ENCODE results near the gene PDK2.

PDK2 gene

DNA sequence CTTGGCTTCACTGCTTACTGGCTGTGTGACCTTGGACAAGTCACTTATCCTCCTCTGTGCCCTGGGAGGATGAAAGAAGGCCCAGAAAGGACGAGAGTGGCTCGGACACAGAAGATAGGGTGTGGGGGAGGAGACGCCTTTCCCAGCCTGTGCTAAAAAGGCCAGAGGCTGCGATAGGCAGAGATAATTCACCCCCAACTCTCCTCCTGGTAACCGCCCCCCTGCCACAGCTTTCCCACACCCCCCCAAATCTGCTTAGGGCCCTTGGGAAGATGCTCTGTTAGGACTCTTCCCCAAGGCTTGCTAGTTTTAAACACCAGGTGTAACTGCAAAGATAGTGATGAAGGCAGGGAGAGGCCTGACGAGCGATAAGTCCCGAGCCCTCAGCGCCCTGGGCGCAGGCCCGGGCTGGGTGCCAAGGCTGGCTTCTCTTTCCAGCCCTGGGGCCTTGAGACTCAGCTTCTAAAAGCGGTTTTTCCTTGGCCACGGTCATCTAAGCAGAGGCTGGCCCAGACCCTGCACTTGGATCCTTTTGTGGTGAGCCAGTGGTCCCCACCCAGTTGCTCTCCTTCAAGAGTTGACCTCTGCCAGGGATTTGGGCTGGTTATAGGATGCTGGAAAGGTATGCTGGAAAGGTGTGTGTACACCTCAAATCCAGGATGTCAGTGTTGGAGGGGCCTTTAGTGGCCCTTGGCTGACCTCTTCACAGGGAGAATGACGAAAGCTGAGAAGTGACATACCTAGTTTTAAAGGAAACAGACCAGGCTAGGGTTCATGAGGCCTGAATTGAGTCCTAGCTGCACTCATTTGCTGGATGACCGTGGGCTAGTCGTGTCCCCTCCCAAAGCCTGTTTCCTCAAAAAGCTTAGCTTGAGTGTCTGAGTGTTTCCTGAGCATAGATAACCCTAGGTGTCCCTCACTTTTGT lies 58.8 kb downstream of the PDK2 start:
- DNase-seq, result no peak

DNA sequence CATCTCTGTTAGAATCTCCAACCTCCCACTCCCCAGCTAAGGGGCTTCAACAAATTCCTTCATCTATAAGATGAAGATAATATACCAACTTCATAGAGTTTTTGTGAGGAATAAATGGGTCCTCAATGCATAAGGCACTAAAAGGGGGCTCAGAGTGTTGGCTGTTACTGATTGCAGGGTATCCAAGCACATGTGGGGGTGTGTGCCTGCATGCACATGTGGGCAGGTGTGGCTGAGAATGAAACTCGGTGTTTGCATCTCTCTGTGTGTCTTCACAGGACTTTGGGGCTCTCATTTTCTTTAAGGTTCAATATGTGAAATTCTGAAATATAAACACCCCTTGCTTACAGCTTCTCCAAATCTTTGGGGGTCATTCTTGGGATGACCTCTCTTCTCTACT lies 59.5 kb downstream of the PDK2 start:
- no peak for DNase-seq

DNA sequence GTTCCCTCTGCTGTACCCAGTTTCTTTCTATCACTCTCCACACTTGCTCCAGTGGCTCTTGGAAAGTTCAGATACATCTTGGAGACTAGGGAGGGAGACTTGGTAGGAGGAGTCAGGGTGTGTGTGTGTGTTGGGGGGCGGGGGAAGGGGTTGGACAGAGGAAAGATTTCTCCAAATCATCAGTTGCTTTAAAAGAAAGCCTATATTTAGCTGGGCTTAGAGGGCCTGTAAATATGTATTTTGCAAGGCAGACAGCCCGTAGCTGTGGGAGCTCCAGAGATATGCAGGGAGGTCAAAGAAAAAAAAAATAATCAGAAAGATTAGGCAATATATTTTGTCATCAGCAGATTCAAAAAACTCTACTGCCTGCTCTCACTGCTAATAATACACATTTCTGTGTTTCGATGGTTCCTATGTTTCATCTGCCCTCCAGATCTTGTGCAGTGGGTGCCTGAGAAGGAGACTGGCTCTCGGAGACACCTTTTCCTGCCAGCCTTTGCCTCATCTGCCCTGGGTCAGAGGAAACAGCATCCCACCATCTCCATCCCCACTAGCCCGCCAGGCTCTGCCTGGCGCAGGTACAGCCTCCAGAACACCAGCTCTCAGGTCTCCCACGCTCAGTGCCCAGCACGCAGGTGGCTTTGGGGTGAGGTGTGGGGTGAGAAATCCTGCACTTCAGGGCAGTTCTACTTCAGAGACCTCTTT lies 60.1 kb downstream of the PDK2 start:
- DNase-seq, result no peak

DNA sequence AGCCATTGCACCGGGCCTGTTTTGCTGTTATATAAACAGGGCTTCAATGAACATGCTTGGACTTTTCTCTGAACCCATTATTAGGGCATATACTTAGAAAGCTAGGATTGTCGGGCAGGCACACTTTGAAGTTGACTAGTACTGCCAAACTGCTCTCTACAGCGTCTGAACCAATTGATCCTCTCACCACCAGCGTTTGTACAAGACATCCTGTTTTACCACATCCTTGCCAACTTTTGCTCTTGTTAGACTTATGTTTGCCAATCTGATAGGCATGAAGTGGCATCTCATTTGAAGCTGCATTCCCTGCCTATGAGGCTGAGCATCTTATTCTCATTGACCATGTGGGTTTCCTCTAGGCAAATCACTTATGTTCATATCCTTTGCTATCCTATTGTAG lies 62.7 kb downstream of the PDK2 start:
- DNase-seq, result no peak

DNA sequence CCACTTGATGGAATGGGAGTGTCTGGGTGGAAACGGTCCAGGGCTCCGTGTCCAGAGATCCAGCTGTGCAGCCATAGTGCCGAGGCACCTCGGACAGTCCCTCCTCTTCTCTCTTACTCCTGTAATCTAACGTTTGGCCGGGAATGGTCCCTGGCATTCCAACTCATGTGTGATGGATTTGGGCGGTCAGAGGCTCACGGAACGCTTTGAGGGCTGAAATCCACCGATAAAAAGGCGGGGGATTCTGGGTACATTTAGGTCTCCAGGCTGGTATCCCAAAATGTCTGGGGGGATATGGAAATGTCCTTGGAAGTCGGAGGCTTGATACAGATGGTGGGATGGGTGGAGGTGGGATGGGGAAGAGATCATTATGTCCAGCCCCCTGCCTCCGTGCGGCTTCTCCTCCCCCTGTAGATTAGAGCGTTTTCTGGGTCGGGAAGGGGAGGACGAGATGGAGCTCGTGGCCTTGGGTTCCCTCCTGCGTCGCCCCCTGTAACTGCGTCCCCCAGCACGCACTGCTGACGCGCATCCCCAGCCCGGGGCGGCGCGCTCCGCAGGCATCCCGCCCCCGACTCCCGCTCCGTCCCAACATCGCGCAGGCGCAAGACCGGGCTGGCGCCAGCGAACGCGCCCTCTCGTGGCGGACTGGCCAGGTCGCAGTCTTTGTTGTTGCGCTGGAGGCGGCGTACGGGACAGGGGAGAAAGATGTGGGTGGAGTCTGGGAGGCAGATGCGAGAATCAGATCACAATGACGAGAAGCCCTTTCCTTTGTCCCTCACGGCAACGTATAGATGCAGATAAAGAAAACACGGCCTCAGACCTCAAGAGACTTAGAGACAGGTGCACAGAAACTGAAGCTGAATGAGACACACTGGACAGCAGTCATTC lies 66.1 kb downstream of the PDK2 start:
- DNase-seq, result peak; percentile 96
